CD4-positive, alpha-beta T cell treated with Interleukin-12 subunit alpha and Interleukin-12 subunit beta, for 1 hour (primary cell): ENCODE measurements around the gene RELN.
"Not testable (repeated sequence)": the region's sequence is repeated elsewhere in the genome, so short reads cannot be mapped to it uniquely, and the experiment has no call there.

ENCODE experiments used
- DNase-seq: peaks from one replicate; pipeline ENCODE4 v3.0.0-alpha.2; 2020

Gene RELN

GRCh38 chr7:103824251-103824650, 165.2 kb downstream of the RELN start:
- DNase-seq: no peak

DNA sequence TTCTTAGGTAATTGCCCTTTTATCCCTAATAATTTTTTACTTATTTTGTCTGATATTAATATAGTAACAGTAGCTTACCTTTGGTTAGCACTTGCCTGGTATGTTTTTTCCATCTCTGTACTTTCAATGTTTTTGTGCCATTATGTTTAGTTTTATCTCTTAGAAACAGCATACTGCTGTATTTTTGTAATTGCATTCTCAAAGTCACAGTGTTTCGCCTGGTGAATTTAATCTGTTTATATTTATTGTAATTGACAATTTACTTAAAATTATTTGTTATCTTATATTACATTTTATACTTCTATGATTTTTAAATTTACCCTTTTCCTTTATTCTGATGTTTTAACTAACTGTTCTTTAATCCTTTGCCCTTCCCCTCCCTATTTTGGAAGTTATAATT, 166.4 kb downstream of the RELN start:
- no peak for DNase-seq

GRCh38 chr7:103821092-103821491, 168.4 kb downstream of the RELN start:
- no peak for DNase-seq

- DNase-seq: not testable (repeated sequence)
These were observed 173.5 kb downstream of the RELN start for GRCh38 chr7:103815972-103816371.

DNA sequence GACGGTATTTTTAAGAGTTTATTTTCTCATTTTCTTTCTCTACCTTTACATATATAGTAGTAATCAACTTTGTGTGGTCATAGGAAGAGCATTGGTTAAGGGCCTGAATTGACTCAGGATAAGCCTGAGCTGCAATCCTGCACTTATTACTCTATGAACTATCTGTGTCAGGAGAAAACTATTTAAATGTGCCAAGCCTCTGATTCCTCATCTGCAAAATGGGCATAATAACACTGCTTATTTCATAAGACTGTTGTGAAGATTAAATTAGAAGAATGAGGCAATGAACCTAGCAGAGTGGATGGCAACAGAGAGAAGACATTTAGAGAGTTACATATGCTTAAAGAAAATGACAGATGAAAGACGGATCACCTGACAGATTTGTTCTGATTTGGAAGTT, 175.5 kb downstream of the RELN start:
- no peak for DNase-seq

DNA sequence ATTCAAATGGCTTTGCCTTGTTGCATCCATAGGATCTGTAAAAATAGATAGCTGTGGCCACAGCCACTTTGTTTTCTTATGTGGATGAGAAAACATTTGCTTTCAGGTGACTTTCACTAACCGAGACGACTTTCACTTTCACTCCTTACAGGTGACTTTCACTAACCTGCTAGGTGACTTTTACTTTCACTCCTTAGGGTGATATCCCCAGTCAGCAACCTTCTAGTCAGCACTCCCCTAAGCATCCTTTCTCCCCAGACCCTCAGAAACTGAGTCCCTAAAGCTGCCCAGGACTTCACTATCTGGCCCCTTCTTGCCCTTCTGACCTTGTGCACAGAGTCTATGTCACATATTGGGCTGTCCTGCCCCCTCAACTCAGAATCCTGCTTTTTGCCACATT, 177.5 kb downstream of the RELN start:
- peak; percentile 25 for DNase-seq

GRCh38 chr7:103811290-103811689, 178.2 kb downstream of the RELN start:
- DNase-seq: no peak

- DNase-seq: no peak
These were observed 179.2 kb downstream of the RELN start for GRCh38 chr7:103810112-103810744.

- no peak for DNase-seq
These were observed 180.0 kb downstream of the RELN start for GRCh38 chr7:103809229-103809994.

GRCh38 chr7:103805346-103805745, 184.1 kb downstream of the RELN start:
- no peak for DNase-seq

GRCh38 chr7:103803631-103804030, 185.8 kb downstream of the RELN start:
- DNase-seq: no peak

GRCh38 chr7:103799298-103799697, 190.2 kb downstream of the RELN start:
- no peak for DNase-seq

- no peak for DNase-seq
These were observed 191.7 kb downstream of the RELN start for GRCh38 chr7:103797647-103798307.

DNA sequence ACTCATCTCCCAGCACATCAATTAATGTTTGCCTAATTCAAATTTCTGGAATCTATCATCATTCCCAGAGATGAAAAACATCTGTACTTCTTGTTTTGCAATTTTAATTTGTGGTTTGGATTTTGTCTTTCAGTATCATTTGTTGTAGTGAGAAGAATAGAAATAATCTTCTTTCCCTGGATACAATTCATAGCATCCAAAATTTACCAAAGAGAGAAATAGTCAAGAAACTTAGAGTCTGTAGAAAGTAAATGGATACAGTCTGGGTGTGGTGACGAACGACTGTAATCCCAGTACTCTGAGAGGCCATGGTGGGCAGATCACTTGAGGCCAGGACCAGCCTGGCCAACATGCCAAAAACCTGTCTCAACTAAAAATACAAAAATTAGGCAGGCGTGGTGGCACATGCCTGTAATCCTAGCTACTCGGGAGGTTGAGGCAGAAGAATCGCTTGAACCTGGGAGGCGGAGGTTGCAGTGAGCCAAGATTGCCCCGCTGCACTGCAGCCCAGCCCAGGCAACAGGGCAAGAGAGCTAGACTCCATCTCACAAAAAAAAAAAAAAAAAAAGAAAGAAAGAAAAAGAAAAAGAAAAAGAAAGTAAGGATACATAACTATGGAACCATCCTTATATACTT, 193.0 kb downstream of the RELN start:
- DNase-seq: no peak

GRCh38 chr7:103795787-103796186, 193.7 kb downstream of the RELN start:
- no peak for DNase-seq

DNA sequence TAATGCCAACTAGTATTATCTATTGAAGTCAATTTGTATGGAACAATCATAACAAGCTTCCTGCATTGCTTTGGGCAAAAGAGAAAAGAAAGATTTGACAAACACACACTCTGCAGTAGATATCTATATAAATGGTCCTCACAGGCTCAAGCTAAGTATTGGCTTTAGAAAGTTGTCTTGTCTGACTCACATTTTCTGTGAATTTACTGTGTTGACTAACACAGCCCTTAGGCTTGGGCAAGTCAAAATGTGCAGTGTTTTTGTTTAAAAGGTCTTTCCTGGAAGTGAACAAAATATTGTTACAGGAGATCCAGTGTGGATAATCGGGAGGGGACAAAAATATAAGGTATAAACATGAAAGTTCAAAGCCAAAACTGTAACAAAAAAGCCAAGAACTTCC, 194.4 kb downstream of the RELN start:
- no peak for DNase-seq

DNA sequence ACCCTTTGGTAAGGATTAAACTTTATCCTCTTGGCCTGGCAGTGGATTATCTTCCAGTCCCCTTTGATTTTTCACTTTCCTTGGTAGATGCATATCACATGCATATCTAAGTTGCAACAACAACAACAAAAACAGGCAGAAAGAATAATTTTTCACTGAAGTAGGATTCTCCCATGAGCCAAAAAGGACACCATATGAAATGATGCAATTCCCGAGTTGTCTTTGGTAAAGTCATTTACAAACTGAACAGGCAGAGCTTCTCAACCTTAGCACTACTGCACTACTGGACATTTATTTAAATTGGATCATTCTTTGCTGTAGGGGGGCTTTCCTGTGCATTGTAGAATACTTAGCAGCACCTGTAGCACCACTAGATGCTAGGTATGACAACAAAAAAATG, 195.0 kb downstream of the RELN start:
- no peak for DNase-seq

GRCh38 chr7:103793614-103794013, 195.8 kb downstream of the RELN start:
- DNase-seq: no peak

DNA sequence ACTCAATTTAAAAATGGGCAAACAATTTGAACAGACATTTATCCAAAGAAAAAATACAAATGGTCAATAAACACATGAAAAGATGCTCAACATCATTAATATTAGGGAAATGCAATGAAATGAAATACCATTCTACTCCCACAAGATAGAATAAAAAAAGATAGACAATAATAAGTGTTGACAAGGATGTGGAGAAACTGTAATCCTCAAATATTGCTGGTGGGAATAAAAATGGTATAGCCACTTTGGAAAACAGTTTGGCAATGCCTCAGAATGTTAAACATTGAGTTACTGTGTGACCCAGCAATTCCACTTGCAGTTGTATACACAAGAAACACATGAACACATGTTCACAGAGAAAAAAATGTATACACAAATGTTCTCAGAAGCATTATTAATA, 197.6 kb downstream of the RELN start:
- no peak for DNase-seq

- not testable (repeated sequence) for DNase-seq
These were observed 202.4 kb downstream of the RELN start for GRCh38 chr7:103787041-103787440.

- no peak for DNase-seq
These were observed 204.7 kb downstream of the RELN start for GRCh38 chr7:103784646-103785286.

GRCh38 chr7:103781409-103781808, 208.0 kb downstream of the RELN start:
- no peak for DNase-seq

GRCh38 chr7:103780561-103780960, 208.9 kb downstream of the RELN start:
- not testable (repeated sequence) for DNase-seq
